Measurements from ENCODE around the gene PRKAA2.

GRCh38 chr1:56688522-56689026, 43.5 kb downstream of the PRKAA2 start:
- TF ChIP-seq CTCF (conservative IDR thresholded peaks at IDR 0.05) (no peak), ZFX (IDR thresholded peaks at IDR 0.05) (no peak)

Data from C4-2B (cell line).